ENCODE results near the gene OSM. TPM values are rescaled to one million over a fixed set of nuclear protein-coding genes. Genes with fewer than 3 reads are reported as not detected.

OSM gene
- total and polyA plus RNA-seq, 2 donors (not counting 3 experiments of a cell fraction or from before 2014, with no cell fraction given) = not detected

GRCh38 chr22:30301995-30302809 lies 35.6 kb upstream of the OSM start:
- Histone ChIP-seq H3K4me2 (ENCODE audit: insufficient read depth, low read length) (peak overlapping the region; percentile 9), H2AFZ (ENCODE audit: low read depth, low read length) (peak overlapping the region; percentile 4), H3K36me3 (ENCODE audit: control insufficient read depth in 2 of 2, extremely low read depth in 1 of 2, insufficient read depth in 2 of 2, low read length in 2 of 2) (peaks cover 0 to 11% of the 10 kb centered on the region in 2 experiments), H3K9ac (replicated peaks; ENCODE audit: extremely low read depth, insufficient read depth, low read length) (no peak overlapping the region), H3K79me2 (ENCODE audit: control insufficient read depth, insufficient read depth, low read length) (no peaks in the 10 kb centered on the region), H3K9me3 (replicated peaks; ENCODE audit: control insufficient read depth, insufficient read depth, low read length) (no peaks in the 10 kb centered on the region), H3K27ac (ENCODE audit: insufficient read depth, low read depth, low read length) (peak overlapping the region; percentile 10), H3K9me1 (replicated peaks; ENCODE audit: control insufficient read depth, extremely low read depth, insufficient read depth, low read length) (no peaks in the 10 kb centered on the region), H3K27me3 (ENCODE audit: control insufficient read depth in 2 of 2, insufficient read depth in 2 of 2, low read length in 2 of 2) (no peaks in the 10 kb centered on the region), H3K4me1 (ENCODE audit: control insufficient read depth, extremely low read depth, insufficient read depth, low read length) (peaks cover 36% of the 10 kb centered on the region), H3K4me3 (replicated peaks in 1 of 3; ENCODE audit: insufficient read depth in 1 of 3, low read depth in 1 of 3, low read length in 3 of 3) (no peak overlapping the region), H4K20me1 (replicated peaks; ENCODE audit: control insufficient read depth, extremely low read depth, insufficient read depth, low read length) (no peaks in the 10 kb centered on the region)
- ChIA-PET POLR2A (no interaction called here), CTCF (interaction anchor here (0.7 to 6.2 kb wide), 5 partner anchors 11 to 39 kb away, joined by 3 to 39 read pairs (median 14); partner anchors contain the start of genes CASTOR1 and TBC1D10A)
- TF ChIP-seq MAX (IDR thresholded peaks at IDR 0.05; ENCODE audit: insufficient read depth, insufficient read length) = no peak
- TF ChIP-seq POLR2A (IDR thresholded peaks at IDR 0.05; ENCODE audit: low read depth, low read length) = no peak
- TF ChIP-seq JUN (IDR thresholded peaks at IDR 0.05; ENCODE audit: borderline replicate concordance, insufficient read depth, insufficient read length, low read depth) = no peak
- no peak for TF ChIP-seq GATA2 (IDR thresholded peaks at IDR 0.05; ENCODE audit: insufficient read depth, insufficient read length, low read depth, low read length)
- TF ChIP-seq MYC (IDR thresholded peaks at IDR 0.05; ENCODE audit: low read depth, low read length) = no peak
- TF ChIP-seq, protein P1, sequence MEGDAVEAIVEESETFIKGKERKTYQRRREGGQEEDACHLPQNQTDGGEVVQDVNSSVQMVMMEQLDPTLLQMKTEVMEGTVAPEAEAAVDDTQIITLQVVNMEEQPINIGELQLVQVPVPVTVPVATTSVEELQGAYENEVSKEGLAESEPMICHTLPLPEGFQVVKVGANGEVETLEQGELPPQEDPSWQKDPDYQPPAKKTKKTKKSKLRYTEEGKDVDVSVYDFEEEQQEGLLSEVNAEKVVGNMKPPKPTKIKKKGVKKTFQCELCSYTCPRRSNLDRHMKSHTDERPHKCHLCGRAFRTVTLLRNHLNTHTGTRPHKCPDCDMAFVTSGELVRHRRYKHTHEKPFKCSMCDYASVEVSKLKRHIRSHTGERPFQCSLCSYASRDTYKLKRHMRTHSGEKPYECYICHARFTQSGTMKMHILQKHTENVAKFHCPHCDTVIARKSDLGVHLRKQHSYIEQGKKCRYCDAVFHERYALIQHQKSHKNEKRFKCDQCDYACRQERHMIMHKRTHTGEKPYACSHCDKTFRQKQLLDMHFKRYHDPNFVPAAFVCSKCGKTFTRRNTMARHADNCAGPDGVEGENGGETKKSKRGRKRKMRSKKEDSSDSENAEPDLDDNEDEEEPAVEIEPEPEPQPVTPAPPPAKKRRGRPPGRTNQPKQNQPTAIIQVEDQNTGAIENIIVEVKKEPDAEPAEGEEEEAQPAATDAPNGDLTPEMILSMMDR (IDR thresholded peaks at IDR 0.05; ENCODE audit: extremely low read depth in 1 of 2, insufficient read depth in 1 of 2, low read depth in 1 of 2, low read length in 2 of 2) = no peak
- TF ChIP-seq POLR2AphosphoS5 (IDR thresholded peaks at IDR 0.05; ENCODE audit: insufficient read depth, low read depth, low read length) = no peak
- no peak for TF ChIP-seq FOS (IDR thresholded peaks at IDR 0.05; ENCODE audit: borderline replicate concordance, insufficient read depth, low read length)
- TF ChIP-seq EZH2 (IDR thresholded peaks at IDR 0.05; ENCODE audit: borderline replicate concordance, low read depth, low read length, severe bottlenecking) = no peak
- FAIRE-seq = peak; percentile 79
- intact Hi-C loops (cut with micrococcal nuclease) (no loop called here), dilution Hi-C loops (cut with MboI; ENCODE audit: extremely low pct_ligation_motif_present, low sequenced_read_pairs) (no loop called here)
- DNase-seq (ENCODE audit: low read depth, low spot score) = no peak
- no TSS peak for BruUV-seq (replicated peaks)

All from endothelial cell of umbilical vein (primary cell).